Kidney (tissue), 14 donors: ENCODE data around the gene HOXD13. TPM values are rescaled to one million over a fixed set of nuclear protein-coding genes. Genes with fewer than 3 reads are reported as not detected.

Experiments
- DNase-seq, 5 donors: peaks; one replicate each; pipeline ENCODE4 v3.0.0-alpha.2; 2013 to 2020
- FAIRE-seq: peaks from 2 replicates; lab custom pipeline; 2012; peaks lifted over from hg19 to GRCh38; lab: Jason Lieb, UNC
- H3K27ac ChIP-seq, 2 donors: one replicate each; pipeline ENCODE4 v1.7.0; 2013; ENCODE audit warnings: low read depth in 2 of 2, low read length in 2 of 2, inconsistent platforms in 1 of 2
- H3K27me3 ChIP-seq: one replicate; pipeline ENCODE4 v1.7.1; 2013; ENCODE audit warnings: low read length, inconsistent platforms; ENCODE audit not compliant: control insufficient read depth, insufficient read depth
- H3K36me3 ChIP-seq, 3 donors: one replicate each; pipeline versions ENCODE4 v1.7.0 to v1.7.1; 2013; ENCODE audit warnings: low read length in 3 of 3, control low read depth in 1 of 3, inconsistent platforms in 1 of 3; ENCODE audit not compliant: insufficient read depth in 3 of 3, control insufficient read depth in 2 of 3
- H3K4me1 ChIP-seq, 3 donors: one replicate each; pipeline versions ENCODE4 v1.7.0 to v1.7.1; 2013; ENCODE audit warnings: low read length in 3 of 3, inconsistent platforms in 1 of 3, low read depth in 1 of 3; ENCODE audit not compliant: control insufficient read depth in 2 of 3, insufficient read depth in 2 of 3
- H3K4me3 ChIP-seq, 3 donors: one replicate each; pipeline versions ENCODE4 v1.7.0 to v1.8.1; 2013; ENCODE audit warnings: low read length in 3 of 3, control low read depth in 1 of 3, inconsistent platforms in 1 of 3
- H3K9ac ChIP-seq, 3 donors: one replicate each; pipeline versions ENCODE4 v1.7.0 to v1.7.1; 2013; ENCODE audit warnings: low read length in 3 of 3, control low read depth in 1 of 3, inconsistent platforms in 1 of 3
- H3K9me3 ChIP-seq, 3 donors: one replicate each; pipeline versions ENCODE4 v1.7.0 to v1.7.1; 2013; ENCODE audit warnings: low read length in 3 of 3, control low read depth in 1 of 3, inconsistent platforms in 1 of 3; ENCODE audit not compliant: control insufficient read depth in 2 of 3, insufficient read depth in 1 of 3
- CTCF ChIP-seq: IDR thresholded peaks from 3 replicates; pipeline ENCODE4 v1.5.1; 2012; ENCODE audit warnings: mild to moderate bottlenecking, moderate library complexity, borderline replicate concordance; ENCODE audit not compliant: insufficient read depth; ENCODE audit errors: extremely low read depth
- intact Hi-C: fragments of 100-400 bp; cut with DNase I; formaldehyde crosslinking; loops from one replicate; pipeline ENCODE4 v1.11.1; 2022
- polyA plus RNA-seq: library from polyadenylated mRNA; stranded (reverse); fragments of 350-450 nt; fragmentation: Illumina TruSeq; extraction: RNeasy Lipid Tissue Mini Kit (QIAGEN cat#74804); gene quantifications from one replicate; pipeline ENCODE4 v1.2.3, GENCODE V29; 2014; ENCODE audit warnings: low read depth, low replicate concordance; ENCODE audit not compliant: insufficient read depth
- total RNA-seq: library from RNA; stranded (reverse); fragmentation: NEBNext Ultra II Directional; extraction: Animal tissue kit (Norgen Biotek cat#: 25700); gene quantifications from one replicate; pipeline ENCODE4 v1.2.1, GENCODE V29; 2021
- donor health status: control.
- donor health status: control.
- donor health status: control.
- donor health status: control.
- donor health status: control.
- donor health status: DM: yes; HTN: yes; CAD: no.
- donor health status: Normal renal cell carcinoma (clear cell type).

Gene HOXD13
- total and polyA plus RNA-seq, 2 donors from 2014 or later, result not detected

GRCh38 chr2:176127774-176128072 lies 35.2 kb downstream of the HOXD13 start:
- no peak for DNase-seq
- Histone ChIP-seq H3K36me3 (no peaks in the 10 kb centered on the region), H3K9me3 (no peaks in the 10 kb centered on the region), H3K4me3 (peak overlapping the region; percentile 20 to 85 (median 59)), H3K9ac (peak overlapping the region in 2 of 3 donors; percentile 40 to 76), H3K27me3 (no peaks in the 10 kb centered on the region), H3K27ac (peak overlapping the region; percentile 89 to 94), H3K4me1 (peaks cover 2 to 10% (median 6%) of the 10 kb centered on the region in 3 donors)
- no peak for FAIRE-seq
- intact Hi-C loops, result loop anchor here (10.0 kb wide), 2 partner anchors 517 to 1027 kb away; no protein-coding TSS in a partner anchor
- no peak for TF ChIP-seq CTCF

GRCh38 chr2:176128172-176128981 lies 35.9 kb downstream of the HOXD13 start:
- intact Hi-C loops, result loop anchor here (10.0 kb wide), 2 partner anchors 516 to 1026 kb away; no protein-coding TSS in a partner anchor
- Histone ChIP-seq H3K27ac (peak overlapping the region; percentile 89 to 94), H3K4me1 (peaks cover 2 to 10% (median 10%) of the 10 kb centered on the region in 3 donors)

GRCh38 chr2:176128982-176129796 lies 36.7 kb downstream of the HOXD13 start, which contains the start of gene HOXD8:
Gene HOXD8, plus strand, starts transcription at chr2:176129705. Its CDS starts 662 bp downstream, at chr2:176130367.
- Histone ChIP-seq H3K36me3 (no peaks in the 10 kb centered on the region), H3K27ac (peak within 1 kb of the TSS; percentile 89 to 94), H3K27me3 (no peaks in the 10 kb centered on the region), H3K9me3 (no peaks in the 10 kb centered on the region), H3K4me1 (peaks cover 5 to 12% (median 10%) of the 10 kb centered on the region in 3 donors), H3K9ac (peak within 1 kb of the TSS; percentile 21 to 84 (median 81)), H3K4me3 (peak within 1 kb of the TSS; percentile 76 to 85 (median 77))
- intact Hi-C loops, result loop anchor here (10.0 kb wide), 2 partner anchors 516 to 1026 kb away; no protein-coding TSS in a partner anchor
- no peak for TF ChIP-seq CTCF
- DNase-seq (peak; percentile 91 to 96 (median 95)), FAIRE-seq (no peak)

More at GRCh38 chr2:176128172-176128981, 35.9 kb downstream of the HOXD13 start:
- no peak for TF ChIP-seq CTCF
- Histone ChIP-seq H3K9ac (peak overlapping the region; percentile 18 to 84 (median 76)), H3K27me3 (no peaks in the 10 kb centered on the region), H3K36me3 (no peaks in the 10 kb centered on the region), H3K4me3 (peak overlapping the region; percentile 76 to 85 (median 77)), H3K9me3 (no peaks in the 10 kb centered on the region)
- FAIRE-seq, result no peak
- DNase-seq, result peak in 2 of 5 donors; percentile 66 to 87
